Measurements from ENCODE around the gene TLCD5. TPM values are rescaled to one million over a fixed set of nuclear protein-coding genes. Genes with fewer than 3 reads are reported as not detected.

The TLCD5 gene
- total RNA-seq, 1 donor from 2014 or later, result 7.2 TPM

- DNase-seq (ENCODE audit: extremely low read depth, low read depth, low spot score), result no peak
Observed at GRCh38 chr11:120375076-120375475, 50.0 kb downstream of the TLCD5 start.

- DNase-seq (ENCODE audit: extremely low read depth, low read depth, low spot score), result no peak
Observed at GRCh38 chr11:120376547-120377182, 51.6 kb downstream of the TLCD5 start.

GRCh38 chr11:120378474-120378873 is 53.4 kb downstream of the TLCD5 start:
- DNase-seq (ENCODE audit: extremely low read depth, low read depth, low spot score), result no peak

GRCh38 chr11:120381401-120381800 is 56.3 kb downstream of the TLCD5 start:
- no peak for DNase-seq (ENCODE audit: extremely low read depth, low read depth, low spot score)

Other genes with a start within 250 kb of the TLCD5 start
- not detected in 2 replicates for gene TRIM29, start 187.2 kb upstream of the TLCD5 start, total RNA-seq
- 52.4 and 85.4 TPM in 2 replicates for gene OAF, start 114.3 kb upstream of the TLCD5 start, total RNA-seq
- 2.2 TPM in 1 of 2 replicates, not detected in the other for gene POU2F3, start 85.2 kb upstream of the TLCD5 start, total RNA-seq
- gene ARHGEF12, start 11.1 kb downstream of the TLCD5 start, total RNA-seq, result 70.3 and 107 TPM in 2 replicates
- 0.06 and 0.10 TPM in 2 replicates for gene GRIK4, start 186.4 kb downstream of the TLCD5 start, total RNA-seq

Data from glomerular endothelial cell (primary cell).